NAMALWA (cell line): ENCODE results near the gene AHNAK.

ENCODE experiments used
- DNase-seq: peaks from one replicate; pipeline ENCODE4 v3.0.0-alpha.2; 2015; ENCODE audit warnings: low spot score

The AHNAK gene

DNA sequence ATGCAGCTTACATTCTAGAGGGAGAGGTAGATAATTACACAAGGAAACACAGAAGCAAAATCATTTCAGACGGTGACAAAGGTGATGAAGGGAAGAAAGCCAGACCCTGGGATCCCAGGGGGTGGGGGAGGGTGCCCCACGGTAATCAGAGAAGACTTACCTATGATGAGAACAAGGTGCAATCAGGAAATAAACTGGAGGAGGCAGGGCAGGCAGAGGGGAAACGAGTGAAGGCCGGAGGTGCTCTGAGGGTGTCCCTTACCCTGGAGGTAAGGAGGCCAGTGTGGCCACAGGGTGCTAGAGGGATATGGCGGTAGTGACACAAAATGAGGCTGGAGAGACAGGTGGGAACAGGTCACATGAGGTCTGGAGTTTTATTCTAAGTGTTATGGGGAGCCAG lies 141.7 kb downstream of the AHNAK start:
- no peak for DNase-seq

DNA sequence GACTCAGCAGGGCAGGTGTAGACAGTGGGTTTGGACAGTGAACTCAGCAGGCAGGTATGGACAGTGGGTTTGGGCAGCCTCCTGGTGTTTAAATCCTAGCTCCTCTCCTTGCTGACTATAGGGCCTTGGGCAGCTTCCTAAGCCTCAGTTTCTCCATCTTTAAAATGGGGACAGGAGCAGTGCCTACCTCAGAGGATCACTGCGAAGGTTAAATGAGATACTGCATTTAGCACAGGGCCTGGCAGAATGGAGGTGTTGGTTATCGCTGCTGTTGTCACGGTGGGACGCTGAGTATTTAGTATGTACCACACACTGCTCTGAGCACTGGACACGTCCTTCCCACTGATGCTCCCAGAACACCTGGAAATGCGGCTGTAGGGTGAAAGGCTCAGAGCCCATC lies 142.2 kb downstream of the AHNAK start:
- no peak for DNase-seq

DNA sequence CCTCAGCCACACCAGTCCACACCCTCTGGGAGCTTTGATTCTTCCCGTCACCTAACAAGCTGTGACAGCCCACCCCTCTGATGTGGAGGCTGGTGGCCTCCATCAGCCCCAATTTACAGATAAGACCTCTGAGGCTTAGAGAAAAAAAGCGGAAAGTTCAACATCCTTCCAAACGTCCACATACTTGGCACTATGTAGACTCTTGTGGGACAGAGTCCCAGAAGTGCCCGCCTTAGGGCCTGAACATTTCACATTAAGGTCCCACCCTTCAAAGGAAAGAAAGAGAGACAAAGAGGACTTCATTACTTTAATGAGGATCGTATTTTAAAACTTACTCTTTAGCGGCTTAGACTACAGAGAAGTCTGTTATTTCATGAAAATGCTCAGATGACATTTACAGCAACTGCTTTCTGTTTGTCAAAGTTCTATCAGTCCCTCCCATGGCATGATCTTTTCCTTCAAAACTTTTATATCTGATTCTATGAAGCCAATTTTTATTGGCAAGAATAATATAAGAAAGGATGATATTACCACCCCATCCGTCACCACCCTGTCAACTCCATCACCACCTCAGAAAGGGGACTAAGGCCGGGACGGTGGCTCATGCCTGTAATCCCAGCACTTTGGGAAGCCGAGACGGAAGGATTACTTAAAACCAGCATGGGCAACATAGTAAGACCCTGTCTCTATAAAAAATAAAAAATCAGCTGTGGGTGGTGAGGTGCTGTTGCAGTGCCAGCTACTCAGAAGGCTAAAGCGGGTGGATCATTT lies 143.5 kb downstream of the AHNAK start:
- no peak for DNase-seq

DNA sequence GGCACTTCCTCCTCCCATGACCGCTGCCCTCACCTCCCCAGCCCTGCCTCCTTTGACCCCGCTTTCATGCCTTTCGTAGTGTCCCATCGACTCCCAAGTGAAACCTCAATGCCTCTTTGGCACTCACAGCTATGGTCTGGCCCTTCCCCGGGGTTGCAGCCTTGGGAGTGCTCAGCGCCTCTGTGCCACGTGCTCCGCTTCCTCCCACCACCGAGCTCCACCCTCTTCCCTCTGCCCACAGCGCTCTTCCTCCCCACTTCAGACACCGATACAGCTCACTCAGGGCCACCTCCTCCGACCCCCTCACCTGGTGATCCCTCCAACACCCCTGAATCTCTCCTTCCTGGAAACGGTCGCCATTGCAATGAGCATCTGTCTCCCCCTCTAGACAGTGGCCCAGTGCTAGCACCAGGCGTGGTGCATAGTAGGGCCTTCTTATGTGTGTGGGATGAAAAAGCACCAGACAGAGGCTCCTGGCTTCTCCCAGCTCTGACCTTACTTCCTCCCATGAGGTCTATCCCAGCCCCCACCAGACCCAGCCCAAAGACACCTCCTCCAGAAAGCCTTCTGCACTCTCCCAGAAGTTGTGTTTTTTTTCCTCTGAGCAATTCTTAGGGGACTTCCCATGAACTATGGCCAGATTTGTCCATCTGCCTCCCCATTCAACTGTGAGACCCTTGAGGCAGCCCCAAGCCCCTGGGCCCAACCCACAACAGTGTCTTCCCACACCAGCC lies 144.2 kb downstream of the AHNAK start:
- DNase-seq, result no peak

DNA sequence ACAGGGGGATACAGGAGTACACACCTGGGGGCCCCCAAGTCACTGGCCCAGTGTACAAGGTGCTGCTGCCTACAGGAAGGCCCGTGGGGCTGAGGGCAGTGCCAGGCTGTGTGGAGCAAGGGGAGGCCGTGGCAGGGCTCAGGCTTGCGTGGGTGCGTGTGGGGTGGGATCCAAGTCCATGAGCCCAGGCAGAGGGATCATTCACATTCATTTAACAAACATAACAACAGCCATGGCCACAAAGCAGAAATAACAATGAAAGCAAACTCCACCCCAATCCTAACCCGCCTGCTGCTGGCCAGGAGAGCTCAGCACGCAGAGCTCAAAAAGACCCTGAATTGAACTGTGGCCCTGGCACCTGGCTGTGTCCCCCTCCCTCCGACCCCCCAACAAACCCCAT lies 144.8 kb downstream of the AHNAK start:
- DNase-seq, result no peak

DNA sequence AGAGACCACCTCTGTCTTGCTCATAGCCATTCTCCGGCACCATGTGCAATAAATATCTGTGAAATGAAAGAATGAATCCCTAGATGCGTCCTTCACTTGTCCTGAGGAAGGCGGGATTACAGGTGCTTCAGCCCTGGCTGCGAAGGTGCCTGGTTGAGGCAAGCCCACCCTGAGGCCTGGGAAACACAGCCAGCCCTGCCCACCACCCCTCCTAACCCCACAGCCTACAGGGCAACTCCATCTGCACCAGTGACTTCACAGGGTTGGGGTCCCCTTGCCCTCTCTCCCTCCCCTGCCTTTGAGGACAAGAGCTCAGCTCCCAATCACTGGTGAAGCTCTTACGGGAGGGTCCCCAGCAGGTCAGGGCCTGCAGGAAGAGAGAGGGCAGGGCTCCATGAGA lies 145.2 kb downstream of the AHNAK start:
- DNase-seq, result no peak

DNA sequence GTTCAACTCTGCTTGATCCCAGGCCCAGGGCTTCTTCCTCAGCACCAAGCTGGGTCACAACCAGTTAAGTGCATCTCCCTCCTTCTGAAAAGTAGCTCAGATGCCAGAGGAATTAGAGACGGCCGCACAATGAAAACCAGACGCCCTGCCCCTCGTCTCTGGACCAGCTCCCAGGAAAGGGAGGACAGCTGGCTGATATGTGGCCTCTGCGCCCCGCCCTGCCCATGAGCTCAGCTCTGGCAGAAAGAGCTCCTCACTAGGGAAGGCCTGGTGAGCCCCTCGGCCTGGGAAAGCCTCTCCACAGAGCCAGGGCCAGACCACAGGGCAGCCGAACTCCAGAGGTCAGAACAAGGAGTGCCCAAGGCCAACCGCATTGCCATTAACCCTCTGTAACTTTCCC lies 145.8 kb downstream of the AHNAK start:
- DNase-seq, result no peak

DNA sequence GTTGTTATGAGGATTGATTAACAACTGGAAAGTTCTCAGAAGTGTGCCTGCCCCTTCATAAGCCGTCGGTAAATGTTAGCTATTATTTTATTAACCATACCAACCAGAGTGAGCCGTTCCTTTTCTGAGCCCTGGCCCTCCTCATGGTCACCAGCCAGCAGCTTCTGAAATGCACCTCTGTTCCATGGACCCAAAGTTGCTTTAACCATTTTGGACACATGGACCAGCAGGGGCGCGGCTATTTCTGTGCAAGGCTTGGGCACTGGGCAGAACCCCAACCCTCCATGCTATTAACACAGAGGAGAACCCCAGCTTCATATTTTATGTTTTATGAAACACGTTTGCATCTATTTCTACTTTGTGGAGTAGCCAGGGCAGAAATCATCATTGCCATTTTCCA lies 146.3 kb downstream of the AHNAK start:
- no peak for DNase-seq

DNA sequence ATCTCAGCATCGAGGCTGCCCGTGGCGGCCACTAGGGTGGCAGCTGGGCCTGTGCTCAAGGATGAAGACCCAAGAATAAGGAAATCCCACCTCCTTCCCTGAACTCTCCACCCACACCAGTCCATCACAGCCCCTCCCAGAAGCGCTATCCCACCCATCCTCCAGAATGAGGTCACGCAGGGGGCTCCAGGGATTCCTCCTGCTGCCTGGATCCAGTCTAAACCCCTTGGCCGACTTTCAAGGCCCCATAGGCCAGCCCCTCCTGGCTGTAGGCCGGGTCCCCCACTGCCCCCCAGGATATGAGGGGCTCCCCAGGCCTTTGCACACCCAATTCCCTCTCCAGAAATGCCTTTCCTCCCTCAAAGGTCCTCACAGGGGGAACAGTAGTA lies 146.7 kb downstream of the AHNAK start:
- no peak for DNase-seq

DNA sequence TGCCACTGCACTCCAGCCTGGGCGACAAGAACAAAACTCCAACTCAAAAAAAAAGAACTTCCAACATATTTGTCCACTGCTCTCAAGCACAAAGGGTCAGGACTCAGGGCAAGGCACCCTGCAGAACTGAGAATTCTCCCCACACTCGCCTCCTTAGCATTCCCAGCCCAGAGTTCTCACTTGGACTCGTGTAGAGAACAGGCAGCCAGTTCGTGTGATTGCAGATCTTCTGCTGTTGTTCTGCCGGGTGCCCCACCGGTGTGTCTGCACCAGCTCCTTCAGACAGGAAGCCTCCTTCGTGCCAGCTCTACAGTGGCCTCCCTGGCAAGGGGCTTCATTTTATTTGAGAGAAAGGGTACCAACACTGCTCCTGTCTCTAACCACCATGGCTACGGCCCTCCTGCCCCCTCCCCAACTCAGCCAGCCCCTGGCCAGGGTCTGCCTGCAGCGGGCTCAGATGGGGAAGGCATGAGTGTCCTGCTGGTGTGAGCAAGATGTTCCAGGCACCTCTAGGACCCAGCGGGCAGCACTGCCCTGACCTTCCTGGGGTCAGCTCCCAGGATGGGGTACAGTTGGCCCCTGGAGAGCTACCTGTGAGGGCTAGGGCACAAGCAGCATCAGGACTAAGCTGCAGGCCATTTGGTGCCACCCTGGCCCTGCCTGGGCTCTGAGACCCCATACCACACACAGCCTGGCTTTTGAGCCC lies 147.3 kb downstream of the AHNAK start:
- DNase-seq, result no peak

DNA sequence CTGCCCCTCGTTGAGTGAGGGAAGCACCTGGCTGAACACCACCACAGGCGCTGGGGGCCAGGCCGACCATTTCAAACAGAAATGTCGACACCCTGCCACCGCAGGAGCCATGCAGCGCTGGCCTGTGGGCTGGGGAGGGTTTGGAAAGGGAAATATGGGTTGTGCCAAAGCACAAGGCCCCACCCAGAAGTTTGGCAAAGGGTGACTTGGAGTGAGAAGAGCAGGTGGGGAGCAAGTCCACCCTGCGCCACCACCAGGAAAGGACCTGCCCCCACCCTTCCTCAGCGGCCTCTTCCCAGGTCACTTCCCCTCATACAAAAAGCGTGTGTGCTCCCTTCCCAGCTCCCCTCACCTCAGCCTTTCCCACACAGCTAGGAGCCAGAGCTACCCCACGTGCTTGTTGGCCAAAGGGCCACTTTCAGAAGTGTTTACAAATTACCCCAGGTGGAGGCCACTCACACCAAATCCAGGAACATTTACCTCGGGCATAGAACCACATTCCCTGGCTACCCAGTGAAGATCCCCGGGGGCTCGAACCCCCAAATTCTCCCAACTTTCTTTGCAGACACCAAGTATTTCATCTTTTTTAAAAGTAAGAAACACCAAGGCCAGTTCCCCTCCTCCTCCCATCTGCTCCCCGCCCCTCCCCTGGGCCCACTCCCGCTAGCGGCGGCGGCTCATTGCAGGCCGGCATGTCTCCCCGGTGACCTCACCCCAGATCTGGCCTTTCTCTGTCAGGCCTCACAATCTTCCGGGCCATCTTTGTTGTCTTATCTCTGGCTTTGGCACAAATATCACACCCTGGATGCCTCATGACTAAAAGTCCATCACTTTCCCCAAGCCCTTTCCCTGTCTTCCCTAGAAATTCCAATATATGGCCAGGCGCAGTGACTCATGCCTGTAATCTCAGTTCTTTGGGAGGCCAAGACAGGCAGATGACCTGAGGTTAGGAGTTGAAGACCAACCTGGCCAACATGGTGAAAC lies 148.3 kb downstream of the AHNAK start:
- no peak for DNase-seq

DNA sequence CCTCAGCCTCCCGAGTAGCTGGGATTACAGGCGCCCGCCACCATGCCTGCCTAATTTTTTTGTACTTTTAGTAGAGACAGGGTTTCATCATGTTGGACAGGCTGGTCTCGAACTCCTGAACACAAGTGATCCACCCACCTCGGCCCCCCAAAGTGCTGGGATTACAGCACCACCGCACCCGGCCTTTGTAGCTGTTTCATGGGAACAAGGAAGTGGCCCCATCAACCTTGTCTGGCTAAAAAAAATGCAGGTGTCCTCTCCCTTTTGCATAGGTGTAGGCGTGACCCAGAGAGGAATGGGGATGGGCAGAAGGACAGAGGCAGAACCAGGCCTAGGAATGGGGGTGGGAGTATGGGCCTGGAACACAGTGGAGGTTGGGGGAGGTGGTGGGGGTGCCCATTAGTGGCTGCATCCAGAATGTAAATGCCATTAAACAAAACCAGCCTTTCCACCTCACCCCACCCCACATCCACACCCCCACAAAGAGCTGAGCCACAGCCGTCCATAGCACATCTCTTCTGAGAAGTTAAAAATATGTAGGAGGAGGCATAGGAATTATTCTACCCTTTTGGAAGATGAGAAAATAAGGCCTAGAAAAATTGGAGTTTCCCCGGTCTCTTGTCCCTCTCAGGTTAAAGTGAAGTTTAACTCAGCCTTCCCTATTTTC lies 150.6 kb downstream of the AHNAK start:
- no peak for DNase-seq

DNA sequence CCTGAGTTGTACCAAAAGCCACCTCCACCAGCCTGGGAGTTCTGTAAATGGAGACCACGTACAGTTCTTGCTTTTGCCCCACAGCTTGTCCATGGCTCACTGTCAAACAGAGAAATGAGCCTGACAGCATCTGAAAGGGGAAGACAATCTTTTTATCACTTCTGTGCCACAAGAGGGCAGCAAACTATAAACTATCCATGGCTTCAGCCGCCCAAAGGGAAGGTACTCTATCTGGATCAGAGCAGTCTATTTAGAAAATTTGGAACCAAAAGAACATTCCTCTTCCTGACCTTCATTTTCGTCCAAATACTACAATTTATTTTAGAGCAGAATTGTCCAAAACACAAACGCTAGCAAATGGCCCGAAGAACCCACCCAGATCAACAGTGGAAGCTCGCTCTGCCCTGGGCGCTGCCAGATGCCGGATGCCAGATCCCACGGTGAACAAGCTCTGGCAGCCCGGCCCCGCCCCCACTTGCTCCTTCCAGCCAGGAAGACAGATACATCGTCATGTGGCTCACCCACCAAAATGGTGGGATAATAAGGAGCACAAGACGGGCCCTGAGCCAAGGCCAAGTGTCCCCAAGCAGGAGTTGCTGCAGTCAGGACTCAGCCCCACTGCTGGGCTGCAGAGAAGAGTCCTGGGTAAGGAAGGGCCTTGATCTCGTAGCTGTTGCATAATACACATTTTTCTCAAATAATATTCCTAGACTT lies 151.6 kb downstream of the AHNAK start:
- DNase-seq, result peak; percentile 83

DNA sequence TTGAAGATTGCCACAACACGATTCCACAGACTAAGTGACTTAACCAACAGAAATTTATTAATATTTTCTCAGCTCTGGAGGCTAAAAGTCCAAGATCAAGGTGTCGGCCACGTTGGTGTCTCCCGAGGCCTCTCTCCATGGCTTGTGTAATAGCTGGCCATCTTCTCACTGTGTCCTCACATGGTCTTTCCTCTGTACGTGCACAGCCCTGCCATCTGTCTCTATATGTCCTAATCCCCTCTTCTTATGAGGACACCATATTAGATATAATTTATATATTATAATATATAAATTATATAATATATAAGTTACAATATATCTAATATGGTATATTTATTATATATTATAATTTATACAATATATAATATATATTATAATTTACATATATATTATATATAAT lies 152.9 kb downstream of the AHNAK start:
- no peak for DNase-seq

DNA sequence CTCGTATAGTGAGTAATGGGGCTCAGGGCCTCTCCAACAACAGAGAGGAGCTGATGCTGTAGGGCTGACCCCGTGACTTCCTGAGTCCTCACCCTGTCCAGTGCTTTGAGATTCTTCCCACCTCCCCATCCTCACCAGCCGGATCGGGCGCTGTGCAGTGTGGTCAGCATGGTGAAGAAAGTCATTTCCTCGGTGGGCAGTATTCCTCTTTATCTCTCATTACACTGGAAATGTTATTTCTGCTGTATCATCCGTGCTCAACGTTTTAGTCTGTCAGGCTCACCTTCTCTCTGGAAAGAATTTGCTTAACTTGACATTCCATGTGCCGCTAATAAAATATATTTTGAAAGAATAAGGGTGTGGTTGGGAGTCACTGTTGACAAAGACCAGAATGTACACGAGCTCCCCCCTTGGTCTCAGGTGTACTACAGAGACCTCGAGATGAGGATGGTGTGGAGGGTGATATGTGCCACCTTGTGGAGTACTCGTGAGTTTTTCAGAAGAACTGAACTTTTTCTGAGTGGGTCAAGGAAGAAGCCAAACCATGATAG lies 153.5 kb downstream of the AHNAK start:
- DNase-seq, result peak; percentile 65

DNA sequence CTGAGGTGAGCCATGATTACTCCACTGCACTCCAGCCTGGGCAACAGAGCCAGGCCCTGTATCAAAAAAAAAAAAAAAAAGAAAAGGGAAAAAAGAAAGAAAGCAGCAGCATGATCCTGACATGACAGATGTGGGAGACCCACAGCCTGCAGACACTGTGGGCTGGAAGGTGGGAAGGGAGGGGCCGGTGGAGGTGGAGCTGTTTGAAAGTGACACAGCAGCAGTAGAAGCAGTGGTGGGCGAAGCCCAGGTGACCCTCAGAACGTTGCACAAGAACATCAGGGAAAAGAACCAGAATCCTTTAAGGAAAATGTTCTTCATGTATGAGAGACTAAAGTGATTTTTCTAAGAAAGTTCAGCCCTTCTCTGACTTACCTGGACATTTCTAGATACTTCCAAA lies 154.1 kb downstream of the AHNAK start:
- no peak for DNase-seq

DNA sequence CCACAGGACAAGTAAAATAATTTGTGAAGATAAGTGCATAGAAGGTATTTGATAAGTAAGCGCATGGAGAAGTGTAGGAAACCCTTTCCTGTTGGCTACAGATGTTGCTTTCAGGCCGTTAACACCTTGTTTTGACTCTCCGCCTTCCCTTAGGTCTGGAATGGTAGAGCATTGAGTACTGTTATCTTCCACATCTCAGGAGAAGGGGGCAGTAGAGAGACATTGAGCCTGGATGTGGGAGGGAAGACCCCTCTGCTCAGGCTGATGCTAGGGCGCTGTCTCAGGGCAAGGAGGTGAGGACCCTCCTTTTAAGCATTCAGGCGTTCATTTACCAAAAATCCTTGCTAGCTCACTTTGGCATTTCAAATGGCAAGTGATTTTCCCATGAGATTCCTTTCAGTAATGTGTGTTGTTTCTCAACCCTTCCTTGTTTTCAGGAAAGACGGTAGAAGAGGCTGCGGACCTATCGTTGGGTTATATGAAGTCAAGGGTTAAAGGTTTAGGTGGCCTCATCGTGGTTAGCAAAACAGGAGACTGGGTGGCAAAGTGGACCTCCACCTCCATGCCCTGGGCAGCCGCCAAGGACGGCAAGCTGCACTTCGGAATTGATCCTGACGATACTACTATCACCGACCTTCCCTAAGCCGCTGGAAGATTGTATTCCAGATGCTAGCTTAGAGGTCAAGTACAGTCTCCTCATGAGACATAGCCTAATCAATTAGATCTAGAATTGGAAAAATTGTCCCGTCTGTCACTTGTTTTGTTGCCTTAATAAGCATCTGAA lies 154.8 kb downstream of the AHNAK start:
- DNase-seq, result no peak

DNA sequence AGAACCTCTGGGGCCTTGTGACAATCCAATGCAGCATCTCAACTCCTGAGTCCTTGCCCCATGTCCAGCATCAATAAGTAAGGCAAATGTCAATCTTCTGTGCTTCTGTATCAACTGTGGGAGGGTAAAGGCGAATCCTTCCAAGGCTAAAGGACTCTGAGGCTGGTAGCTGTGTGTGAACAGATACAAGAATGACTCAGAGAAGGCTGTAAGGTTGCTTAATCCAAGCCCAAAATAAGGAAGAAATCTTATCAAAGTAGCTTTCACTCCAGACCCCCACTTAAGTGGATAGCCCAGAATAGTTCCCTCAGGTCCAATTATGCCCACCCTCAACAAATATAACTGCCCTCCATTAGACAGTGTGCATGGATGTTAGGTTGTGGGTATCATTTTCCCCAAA lies 155.9 kb downstream of the AHNAK start:
- DNase-seq, result no peak

DNA sequence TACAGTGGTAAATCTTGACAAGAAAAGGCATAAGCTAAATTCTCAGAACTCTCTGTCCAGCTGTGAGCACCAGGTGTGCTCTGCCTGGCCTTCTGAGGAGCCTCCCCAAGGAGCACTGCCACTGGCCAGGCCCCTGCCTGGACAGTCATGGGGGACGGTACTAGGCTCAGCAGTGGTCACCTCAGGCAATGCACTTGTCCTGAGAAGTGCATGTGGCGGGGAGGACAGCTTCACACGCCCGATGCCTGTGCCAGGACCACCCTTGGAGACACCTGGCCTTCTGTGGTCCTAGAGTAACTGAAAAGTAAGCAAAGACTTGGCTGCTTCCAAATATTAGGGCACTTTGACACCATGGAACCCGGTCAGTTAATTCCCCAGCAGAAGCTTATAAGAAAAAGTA lies 156.4 kb downstream of the AHNAK start:
- DNase-seq, result no peak

DNA sequence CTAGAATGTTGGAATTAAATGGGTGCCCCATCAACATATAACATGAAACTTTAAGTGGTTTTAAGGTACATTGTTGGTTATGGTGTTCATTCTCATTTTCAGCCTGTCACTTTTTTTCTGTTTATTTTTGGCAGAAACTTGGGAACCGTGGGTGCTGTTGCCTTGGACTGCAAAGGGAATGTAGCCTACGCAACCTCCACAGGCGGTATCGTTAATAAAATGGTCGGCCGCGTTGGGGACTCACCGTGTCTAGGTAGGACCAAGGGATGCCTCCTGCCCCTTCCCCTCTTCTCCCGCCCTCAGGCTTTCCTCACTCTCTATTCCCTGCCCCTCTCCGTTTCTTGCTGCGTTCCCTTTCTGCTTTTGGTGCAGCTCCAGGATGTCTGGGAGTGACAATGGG lies 157.6 kb downstream of the AHNAK start:
- no peak for DNase-seq
